Jurkat, Clone E6-1 (cell line): ENCODE data around the gene AGPAT4.

Experiments
- DNase-seq: peaks from one replicate; pipeline ENCODE4 v3.0.0-alpha.2; 2011; ENCODE audit warnings: low read depth, low spot score
- H3K4me3 ChIP-seq: 2 replicates; pipeline ENCODE4 v1.5.1; 2011; ENCODE audit warnings: mild to moderate bottlenecking, low read length, control low read depth, moderate library complexity

AGPAT4 gene

GRCh38 chr6:161153725-161154124, 120.1 kb downstream of the AGPAT4 start:
- DNase-seq: no peak

DNA sequence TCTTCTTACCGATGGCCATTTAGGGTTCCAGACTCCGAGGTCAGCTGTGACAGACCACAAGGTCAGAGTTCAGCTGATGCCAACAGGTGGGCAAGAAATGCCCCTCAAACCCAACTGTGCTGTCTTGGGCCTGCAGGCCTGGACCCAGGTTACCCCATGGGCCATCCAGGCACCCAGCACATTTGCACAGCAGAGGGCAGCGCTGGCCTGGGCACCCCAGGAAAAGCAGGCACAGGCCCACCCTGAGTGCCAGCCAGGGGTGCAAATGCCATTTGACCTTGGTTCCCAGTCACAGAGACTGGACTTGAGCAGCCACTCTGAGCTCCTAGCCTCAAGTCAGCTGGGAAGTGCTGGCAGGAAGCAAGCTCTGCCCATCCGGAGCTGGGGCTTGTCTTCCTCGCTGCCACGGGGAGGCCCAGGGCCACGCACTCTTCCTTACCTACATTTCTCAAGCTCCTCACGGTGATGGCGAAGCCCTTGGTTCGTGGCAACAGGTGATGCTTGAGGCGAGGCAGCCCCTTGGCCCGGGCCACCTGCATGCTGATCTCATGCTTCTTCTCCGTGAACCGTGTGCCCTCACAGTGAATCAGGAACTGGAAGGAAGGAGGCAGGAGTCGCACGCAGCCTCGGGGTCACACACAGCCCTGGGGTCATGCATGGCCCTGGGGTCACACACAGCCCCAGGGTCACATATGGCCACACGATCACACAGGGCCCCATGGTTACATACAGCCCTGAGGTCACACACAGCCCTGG, 120.8 kb downstream of the AGPAT4 start:
- H3K4me3 ChIP-seq: no peak overlapping the region
- no peak for DNase-seq

More at GRCh38 chr6:161153725-161154124, 120.1 kb downstream of the AGPAT4 start:
- H3K4me3 ChIP-seq: no peak overlapping the region

GRCh38 chr6:161152527-161152862, 121.4 kb downstream of the AGPAT4 start:
- DNase-seq: no peak
- no peak overlapping the region for H3K4me3 ChIP-seq

DNA sequence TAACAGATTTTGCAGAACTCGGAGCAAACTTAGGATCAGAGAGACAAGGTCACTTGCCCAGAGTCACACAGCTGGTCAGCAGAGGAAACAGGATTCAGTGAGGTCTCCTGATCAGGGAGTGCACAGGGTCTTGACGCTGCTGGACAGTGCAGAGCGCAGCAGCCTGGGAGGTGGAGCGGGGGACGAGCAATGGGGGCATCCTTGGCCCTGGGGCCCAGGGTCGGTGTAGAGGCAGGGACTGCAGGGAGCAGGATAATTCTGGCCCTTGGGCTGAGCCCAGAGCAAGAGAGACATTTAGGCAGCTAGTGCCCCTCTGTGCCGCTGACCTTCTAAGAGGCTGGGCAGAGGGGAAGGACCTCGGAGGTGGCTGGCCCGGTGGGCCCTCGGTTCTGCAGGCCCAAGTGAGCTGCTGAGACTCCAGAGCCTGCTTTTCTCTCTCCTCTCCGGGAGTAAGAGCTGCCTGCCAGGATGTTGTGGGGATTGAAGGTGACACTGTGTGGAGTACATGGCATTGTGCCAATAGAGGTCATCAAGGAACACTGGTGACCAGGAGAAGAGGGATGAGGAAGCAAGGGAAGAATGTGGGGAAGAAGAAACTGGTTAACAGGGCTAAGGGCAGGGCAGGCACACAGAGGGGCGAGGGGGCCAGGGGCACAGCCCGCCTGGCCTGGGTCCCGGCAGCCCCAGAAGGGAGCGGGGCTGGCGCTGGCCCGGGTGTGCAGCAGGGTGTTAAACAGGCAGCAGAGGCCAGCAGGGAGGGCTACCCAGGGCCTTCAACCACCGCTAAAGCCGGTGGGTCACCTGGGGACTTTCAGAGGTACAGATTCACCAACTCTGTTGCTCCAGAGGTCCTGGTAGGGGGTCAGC, 122.0 kb downstream of the AGPAT4 start:
- H3K4me3 ChIP-seq: no peak overlapping the region
- no peak for DNase-seq

- DNase-seq: no peak
Observed at GRCh38 chr6:161151059-161151645, 122.7 kb downstream of the AGPAT4 start.

GRCh38 chr6:161150566-161150965, 123.3 kb downstream of the AGPAT4 start:
- DNase-seq: no peak
- no peak overlapping the region for H3K4me3 ChIP-seq

More at GRCh38 chr6:161151059-161151645, 122.7 kb downstream of the AGPAT4 start:
- H3K4me3 ChIP-seq: no peak overlapping the region

DNA sequence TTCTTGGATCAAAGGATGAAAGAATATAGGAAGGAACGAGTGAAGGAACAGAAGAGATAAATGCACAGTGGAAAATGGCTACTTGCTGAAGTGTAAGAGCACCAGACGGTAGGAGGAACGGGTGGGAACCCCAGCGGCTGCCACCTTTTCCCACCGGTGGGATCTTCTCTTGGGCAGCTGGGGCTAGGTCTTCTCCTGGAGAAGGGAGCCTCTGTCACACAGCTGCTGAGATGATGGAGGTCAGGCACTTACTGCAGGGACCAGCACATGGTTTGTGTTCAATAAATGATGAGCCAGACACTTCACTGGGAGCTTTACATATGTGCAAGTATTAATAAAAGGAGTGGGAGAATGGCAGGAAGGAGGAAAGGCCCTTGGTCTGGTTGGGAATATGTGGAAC, 123.7 kb downstream of the AGPAT4 start:
- DNase-seq: no peak
- H3K4me3 ChIP-seq: no peak overlapping the region

DNA sequence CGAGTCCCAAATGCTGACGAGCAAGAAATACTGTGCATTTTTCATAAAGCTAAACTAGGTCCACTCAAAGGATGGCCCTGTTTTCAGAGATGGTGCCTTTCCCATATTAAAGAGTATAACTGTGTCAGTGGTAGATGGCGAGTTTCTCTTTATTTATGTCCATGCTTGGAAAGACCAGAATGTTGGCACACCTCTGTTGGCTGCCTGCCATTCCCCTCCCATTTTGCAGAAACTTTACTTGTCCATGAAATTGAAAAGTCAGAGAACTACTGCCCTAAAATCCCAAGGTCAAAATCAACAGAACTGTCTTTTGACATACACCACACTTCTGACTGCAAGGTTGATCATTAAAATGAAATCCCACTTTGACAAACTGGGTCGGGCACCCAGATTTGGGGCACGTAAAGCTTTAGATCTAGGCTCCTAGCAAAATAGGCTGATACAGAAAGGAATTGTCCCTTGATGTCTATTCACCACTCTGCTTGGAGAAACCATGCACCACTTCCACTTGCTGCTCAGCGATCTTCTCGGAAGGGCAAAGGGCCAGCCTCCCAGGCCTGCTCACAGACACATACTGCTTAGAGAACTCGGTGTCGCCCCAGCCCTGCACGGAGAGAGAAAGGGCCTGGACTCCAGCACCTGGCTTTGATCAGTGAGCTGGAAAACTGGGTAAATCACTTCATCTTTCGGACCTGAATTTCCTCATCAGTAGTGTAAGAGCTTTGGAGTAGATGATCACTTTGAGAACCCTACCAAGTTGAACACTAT, 130.0 kb downstream of the AGPAT4 start:
- H3K4me3 ChIP-seq: no peak overlapping the region
- no peak for DNase-seq

- DNase-seq: no peak
- no peak overlapping the region for H3K4me3 ChIP-seq
Observed at GRCh38 chr6:161142957-161143296, 130.9 kb downstream of the AGPAT4 start.

GRCh38 chr6:161141173-161141572, 132.7 kb downstream of the AGPAT4 start:
- DNase-seq: no peak
- no peak overlapping the region for H3K4me3 ChIP-seq

DNA sequence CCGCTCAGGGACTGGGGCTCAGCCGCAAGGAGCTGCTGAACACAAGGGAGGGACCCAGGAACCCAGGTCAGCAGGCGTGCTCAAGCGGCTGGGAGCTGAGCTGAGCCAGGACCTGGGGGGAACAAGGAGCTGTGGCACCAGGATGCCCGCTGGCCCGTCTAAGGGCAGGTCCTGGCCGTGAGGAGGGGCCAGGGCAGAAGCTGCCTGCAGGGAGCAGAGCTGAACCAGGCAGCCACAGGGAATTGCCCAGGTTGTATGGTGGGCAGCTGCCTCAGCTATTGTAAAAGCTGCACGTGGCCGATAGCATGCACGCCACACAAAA, 133.3 kb downstream of the AGPAT4 start:
- no peak for DNase-seq
- H3K4me3 ChIP-seq: no peak overlapping the region

DNA sequence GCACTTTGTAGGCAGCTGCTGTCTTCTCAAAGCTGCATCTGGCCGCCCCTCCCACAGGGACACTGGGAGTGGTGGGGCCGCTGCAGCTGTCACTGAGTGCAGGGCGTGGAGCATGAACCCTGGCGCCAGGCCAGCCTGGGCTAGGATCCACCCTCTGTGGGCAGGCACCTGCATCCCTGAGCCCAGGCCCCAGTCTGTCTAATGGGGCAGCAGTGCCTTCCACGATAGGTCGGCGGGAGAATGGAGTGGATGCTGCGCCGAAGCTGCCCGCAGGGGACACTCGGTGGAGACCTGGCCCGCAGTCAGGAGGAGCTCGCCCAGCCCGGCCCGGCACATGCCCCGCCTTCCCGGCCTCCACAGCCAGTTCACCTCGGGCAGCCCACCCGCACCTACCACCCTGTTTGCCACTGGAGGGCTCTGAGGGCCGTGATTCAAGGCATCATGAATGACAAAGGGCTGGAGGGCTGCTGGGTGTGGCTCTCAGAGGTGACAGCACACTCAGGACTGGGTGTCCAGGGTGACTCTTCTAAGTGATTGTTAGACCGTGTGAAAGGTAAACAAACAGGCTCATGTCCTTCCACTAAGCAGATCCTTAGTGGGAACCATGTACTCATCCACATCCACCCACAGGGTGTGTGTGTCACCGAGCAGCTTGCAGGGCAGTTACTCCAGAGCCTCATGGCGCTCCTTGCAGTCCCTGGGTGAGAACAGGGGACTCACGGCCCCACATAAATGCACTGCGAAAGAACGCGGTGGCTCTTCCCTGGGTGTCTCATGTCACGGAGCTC, 133.9 kb downstream of the AGPAT4 start:
- no peak overlapping the region for H3K4me3 ChIP-seq
- DNase-seq: no peak

- H3K4me3 ChIP-seq: no peak overlapping the region
- no peak for DNase-seq
Observed at GRCh38 chr6:161139304-161139765, 134.5 kb downstream of the AGPAT4 start.

DNA sequence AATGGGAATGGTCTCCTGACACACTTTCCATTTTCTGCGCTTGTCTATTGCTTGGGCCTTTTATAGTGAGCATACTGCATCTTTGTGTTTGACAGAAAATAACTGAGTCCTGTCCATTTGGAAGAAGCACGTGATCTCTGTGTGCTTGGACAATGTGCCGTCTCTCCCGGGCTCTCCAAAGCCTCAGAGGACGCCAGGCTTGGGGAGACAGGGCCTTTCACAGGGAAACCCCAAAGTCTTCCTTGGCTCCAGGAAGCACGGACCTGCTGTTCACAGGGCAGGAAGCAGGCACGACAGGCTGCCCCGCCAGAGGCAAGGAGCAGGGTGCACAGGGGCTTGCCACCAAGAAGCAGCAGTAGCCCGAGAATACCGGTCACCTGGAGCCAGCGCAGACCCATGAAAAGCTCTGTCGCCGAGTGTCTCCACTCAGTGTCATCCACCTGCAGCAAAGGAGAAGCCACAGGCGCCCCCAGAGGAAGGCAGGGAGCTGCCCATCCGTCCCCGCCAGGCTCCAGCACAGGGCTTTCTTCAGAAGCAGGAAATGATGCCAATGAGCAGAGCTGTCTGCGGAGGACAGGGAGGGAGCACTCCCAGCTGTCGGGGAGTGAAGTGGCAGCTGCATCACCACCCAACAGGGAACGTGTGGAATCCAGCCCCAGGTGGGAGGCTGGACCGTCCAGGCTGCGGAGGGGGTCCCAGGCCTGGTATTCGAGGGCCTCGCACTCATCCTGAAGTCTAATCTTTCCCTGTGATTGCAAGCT, 135.1 kb downstream of the AGPAT4 start:
- no peak overlapping the region for H3K4me3 ChIP-seq

GRCh38 chr6:161137839-161138542, 135.9 kb downstream of the AGPAT4 start:
- no peak for DNase-seq
- no peak overlapping the region for H3K4me3 ChIP-seq

More for the DNA sequence above, 135.1 kb downstream of the AGPAT4 start:
- DNase-seq: no peak

- H3K4me3 ChIP-seq: no peak overlapping the region
- no peak for DNase-seq
Observed at GRCh38 chr6:161137320-161137719, 136.5 kb downstream of the AGPAT4 start.

GRCh38 chr6:161136655-161137054, 137.2 kb downstream of the AGPAT4 start:
- no peak for DNase-seq
- no peak overlapping the region for H3K4me3 ChIP-seq
